ENCODE measurements around the gene ASB6.

The ASB6 gene

GRCh38 chr9:129675620-129676019 is 33.7 kb upstream of the ASB6 start:
- H3K4me3 ChIP-seq (replicated peaks; ENCODE audit: low read depth, low read length): no peak overlapping the region
- no peak for DNase-seq (ENCODE audit: low read depth)
- no peak for TF ChIP-seq CTCF (IDR thresholded peaks at IDR 0.05; ENCODE audit: low read length, missing control alignments)

- DNase-seq (ENCODE audit: low read depth): no peak
- no peak overlapping the region for H3K4me3 ChIP-seq (replicated peaks; ENCODE audit: low read depth, low read length)
- no peak for TF ChIP-seq CTCF (IDR thresholded peaks at IDR 0.05; ENCODE audit: low read length, missing control alignments)
Observed at GRCh38 chr9:129674229-129674628, 32.3 kb upstream of the ASB6 start.

GRCh38 chr9:129673602-129674001 is 31.7 kb upstream of the ASB6 start:
- no peak for TF ChIP-seq CTCF (IDR thresholded peaks at IDR 0.05; ENCODE audit: low read length, missing control alignments)
- H3K4me3 ChIP-seq (replicated peaks; ENCODE audit: low read depth, low read length): no peak overlapping the region
- no peak for DNase-seq (ENCODE audit: low read depth)

- no peak overlapping the region for H3K4me3 ChIP-seq (replicated peaks; ENCODE audit: low read depth, low read length)
- no peak for TF ChIP-seq CTCF (IDR thresholded peaks at IDR 0.05; ENCODE audit: low read length, missing control alignments)
- no peak for DNase-seq (ENCODE audit: low read depth)
Observed at GRCh38 chr9:129672702-129673101, 30.8 kb upstream of the ASB6 start.

- TF ChIP-seq CTCF (IDR thresholded peaks at IDR 0.05; ENCODE audit: low read length, missing control alignments): no peak
- no peak for DNase-seq (ENCODE audit: low read depth)
- H3K4me3 ChIP-seq (replicated peaks; ENCODE audit: low read depth, low read length): no peak overlapping the region
Observed at GRCh38 chr9:129671519-129671918, 29.6 kb upstream of the ASB6 start.

GRCh38 chr9:129671065-129671464 is 29.1 kb upstream of the ASB6 start:
- H3K4me3 ChIP-seq (replicated peaks; ENCODE audit: low read depth, low read length): no peak overlapping the region
- no peak for TF ChIP-seq CTCF (IDR thresholded peaks at IDR 0.05; ENCODE audit: low read length, missing control alignments)
- DNase-seq (ENCODE audit: low read depth): no peak

GRCh38 chr9:129669946-129670345 is 28.0 kb upstream of the ASB6 start:
- no peak for DNase-seq (ENCODE audit: low read depth)
- no peak for TF ChIP-seq CTCF (IDR thresholded peaks at IDR 0.05; ENCODE audit: low read length, missing control alignments)
- H3K4me3 ChIP-seq (replicated peaks; ENCODE audit: low read depth, low read length): no peak overlapping the region
